ENCODE results near the gene LRRC59. TPM values are rescaled to one million over a fixed set of nuclear protein-coding genes. Genes with fewer than 3 reads are reported as not detected.
A peak's percentile ranks its signal among the peaks of the same experiment; 100 is the strongest.

The LRRC59 gene
- total and polyA plus RNA-seq, 2 of the 13 experiments (the other 11 are each of a cell fraction or from before 2014, with no cell fraction given), result 87.3 to 222 TPM

- peak; percentile 27 to 30; a peak in 1 of 4 replicates for TF ChIP-seq POLR2A (IDR thresholded peaks at IDR 0.05; ENCODE audit: insufficient read depth in 1 of 2, low read depth in 2 of 2, low read length in 2 of 2)
- no peak for TF ChIP-seq PBX3 (CRISPR knock-in tag; IDR thresholded peaks at IDR 0.05; ENCODE audit: borderline replicate concordance)
- peak; percentile 67; the same call in 1 of the 2 replicates for TF ChIP-seq ZNF772 (CRISPR knock-in tag; IDR thresholded peaks at IDR 0.05)
- TF ChIP-seq ZNF564 (CRISPR knock-in tag; IDR thresholded peaks at IDR 0.05), result peak; percentile 70; the same call in 1 of the 2 replicates
- peak; percentile 86; the same call in 1 of the 2 replicates for TF ChIP-seq MEIS1 (CRISPR knock-in tag; IDR thresholded peaks at IDR 0.05; ENCODE audit: borderline replicate concordance)
- TF ChIP-seq KDM1A (CRISPR knock-in tag; IDR thresholded peaks at IDR 0.05), result peak; percentile 54
- no peak for TF ChIP-seq ZNF704 (CRISPR knock-in tag; IDR thresholded peaks at IDR 0.05; ENCODE audit: borderline replicate concordance)
- peak; percentile 73 for TF ChIP-seq CBFB (CRISPR knock-in tag; IDR thresholded peaks at IDR 0.05)
- TF ChIP-seq NFIC (IDR thresholded peaks at IDR 0.05; ENCODE audit: low read length), result peak; percentile 74; the same call in 1 of the 2 replicates
- TF ChIP-seq ZNF784 (CRISPR knock-in tag; IDR thresholded peaks at IDR 0.05; ENCODE audit: borderline replicate concordance), result no peak
- peak; percentile 13; the same call in 1 of the 2 replicates for TF ChIP-seq FOXP1 (IDR thresholded peaks at IDR 0.05)
- TF ChIP-seq FOXP1 (CRISPR knock-in tag; IDR thresholded peaks at IDR 0.05), result peak; percentile 84
- no peak for TF ChIP-seq THAP7 (CRISPR knock-in tag; IDR thresholded peaks at IDR 0.05)
- TF ChIP-seq ZNF282 (IDR thresholded peaks at IDR 0.05; ENCODE audit: partially characterized antibody), result no peak
- no peak for TF ChIP-seq ZNF558 (CRISPR knock-in tag; IDR thresholded peaks at IDR 0.05; ENCODE audit: borderline replicate concordance)
- no peak for TF ChIP-seq ZBTB40 (IDR thresholded peaks at IDR 0.05)
- no peak; the same call in 1 of the 2 replicates for TF ChIP-seq ZBTB40 (CRISPR knock-in tag; IDR thresholded peaks at IDR 0.05)
- no peak; the same call in 1 of the 2 replicates for TF ChIP-seq ZNF460 (CRISPR knock-in tag; IDR thresholded peaks at IDR 0.05; ENCODE audit: borderline replicate concordance)
Measured at GRCh38 chr17:50428831-50429424, 31.6 kb upstream of the LRRC59 start (continued).

Data from HepG2 (cell line).